ENCODE data around the gene PTK7. TPM values are rescaled to one million over a fixed set of nuclear protein-coding genes. Genes with fewer than 3 reads are reported as not detected.

Gene PTK7
- total and polyA plus RNA-seq, 2 donors (not counting 1 experiment from before 2014, with no cell fraction given), result not detected

GRCh38 chr6:43119482-43119881 lies 43.4 kb downstream of the PTK7 start:
- TF ChIP-seq CTCF (IDR thresholded peaks at IDR 0.05), result no peak
- no peak for TF ChIP-seq EZH2 (IDR thresholded peaks at IDR 0.05; ENCODE audit: borderline replicate concordance, insufficient read depth, low read depth, low read length, poor library complexity, severe bottlenecking)

GRCh38 chr6:43120101-43120763 lies 44.1 kb downstream of the PTK7 start:
- no peaks in the 10 kb centered on the region for H3K4me1 Mint-ChIP-seq
- no peak overlapping the region for H3K4me3 Mint-ChIP-seq
- 96% methylated on average over 9 of the region's 9 CpGs for WGBS (ENCODE audit: insufficient coverage)
- Histone ChIP-seq H3K27ac (ENCODE audit: low read length in 2 of 2) (no peak overlapping the region), H3K4me1 (ENCODE audit: control insufficient read depth in 2 of 2, insufficient read depth in 2 of 2, low read length in 2 of 2) (no peaks in the 10 kb centered on the region), H2AFZ (ENCODE audit: insufficient read depth, low read depth, low read length, poor library complexity, severe bottlenecking) (no peak overlapping the region), H3K79me2 (ENCODE audit: control insufficient read depth, insufficient read depth, low read length) (no peaks in the 10 kb centered on the region), H4K20me1 (ENCODE audit: control insufficient read depth, insufficient read depth, low read length, poor library complexity, severe bottlenecking) (no peaks in the 10 kb centered on the region), H3K9ac (ENCODE audit: low read length) (no peak overlapping the region), H3K9me3 (ENCODE audit: control extremely low read depth in 1 of 3, control insufficient read depth in 2 of 3, insufficient read depth in 1 of 3, low read length in 2 of 3) (no peaks in the 10 kb centered on the region), H3K27me3 (replicated peaks in 1 of 4; ENCODE audit: control extremely low read depth in 1 of 4, control insufficient read depth in 3 of 4, insufficient read depth in 4 of 4, low read length in 3 of 4) (no peaks in the 10 kb centered on the region), H3K4me3 (ENCODE audit: control extremely low read depth in 1 of 5, extremely low read depth in 1 of 5, insufficient read depth in 1 of 5, low read depth in 2 of 5, low read length in 4 of 5) (no peak overlapping the region), H3K4me2 (replicated peaks; ENCODE audit: low read depth, low read length, poor library complexity, severe bottlenecking) (no peak overlapping the region), H3K36me3 (replicated peaks in 1 of 2; ENCODE audit: control extremely low read depth in 1 of 2, control insufficient read depth in 1 of 2, extremely low read depth in 1 of 2, insufficient read depth in 2 of 2, low read length in 1 of 2) (no peaks in the 10 kb centered on the region)
- no peak for DNase-seq
- POLR2A ChIA-PET, result no interaction called here
- CTCF ChIA-PET, result no interaction called here
- no peaks in the 10 kb centered on the region for H3K27me3 Mint-ChIP-seq
- intact Hi-C loops (cut with micrococcal nuclease), result no loop called here
- ATAC-seq (ENCODE audit: low read depth), result no peak
- no peak overlapping the region for H3K27ac Mint-ChIP-seq
- no peak for TF ChIP-seq CTCF (IDR thresholded peaks at IDR 0.05)
- TF ChIP-seq EZH2 (IDR thresholded peaks at IDR 0.05; ENCODE audit: borderline replicate concordance, insufficient read depth, low read depth, low read length, poor library complexity, severe bottlenecking), result no peak
- H3K9me3 Mint-ChIP-seq (ENCODE audit: insufficient read depth), result no peaks in the 10 kb centered on the region

More at GRCh38 chr6:43119482-43119881, 43.4 kb downstream of the PTK7 start:
- CTCF ChIA-PET, result no interaction called here
- H3K79me2 ChIP-seq (ENCODE audit: control insufficient read depth, insufficient read depth, low read length), result no peaks in the 10 kb centered on the region
- intact Hi-C loops (cut with micrococcal nuclease), result no loop called here
- no peaks in the 10 kb centered on the region for H3K4me1 ChIP-seq (ENCODE audit: control insufficient read depth in 2 of 2, insufficient read depth in 2 of 2, low read length in 2 of 2)
- DNase-seq, result no peak
- Mint-ChIP-seq H3K27me3 (no peaks in the 10 kb centered on the region), H3K4me3 (no peak overlapping the region), H3K9me3 (ENCODE audit: insufficient read depth) (no peaks in the 10 kb centered on the region), H3K4me1 (no peaks in the 10 kb centered on the region), H3K27ac (no peak overlapping the region)
- H2AFZ ChIP-seq (ENCODE audit: insufficient read depth, low read depth, low read length, poor library complexity, severe bottlenecking), result no peak overlapping the region
- H3K4me2 ChIP-seq (replicated peaks; ENCODE audit: low read depth, low read length, poor library complexity, severe bottlenecking), result no peak overlapping the region
- H3K4me3 ChIP-seq (ENCODE audit: control extremely low read depth in 1 of 5, extremely low read depth in 1 of 5, insufficient read depth in 1 of 5, low read depth in 2 of 5, low read length in 4 of 5), result no peak overlapping the region
- POLR2A ChIA-PET, result no interaction called here
- H3K9ac ChIP-seq (ENCODE audit: low read length), result no peak overlapping the region
- no peaks in the 10 kb centered on the region for H3K36me3 ChIP-seq (replicated peaks in 1 of 2; ENCODE audit: control extremely low read depth in 1 of 2, control insufficient read depth in 1 of 2, extremely low read depth in 1 of 2, insufficient read depth in 2 of 2, low read length in 1 of 2)
- no peak for ATAC-seq (ENCODE audit: low read depth)
- no peaks in the 10 kb centered on the region for H3K27me3 ChIP-seq (replicated peaks in 1 of 4; ENCODE audit: control extremely low read depth in 1 of 4, control insufficient read depth in 3 of 4, insufficient read depth in 4 of 4, low read length in 3 of 4)
- WGBS (ENCODE audit: insufficient coverage), result 79% methylated on average over 4 of the region's 4 CpGs
- H3K27ac ChIP-seq (ENCODE audit: low read length in 2 of 2), result no peak overlapping the region
- no peaks in the 10 kb centered on the region for H3K9me3 ChIP-seq (ENCODE audit: control extremely low read depth in 1 of 3, control insufficient read depth in 2 of 3, insufficient read depth in 1 of 3, low read length in 2 of 3)
- no peaks in the 10 kb centered on the region for H4K20me1 ChIP-seq (ENCODE audit: control insufficient read depth, insufficient read depth, low read length, poor library complexity, severe bottlenecking)
